H9 (cell line): Measurements from ENCODE around the gene CCDC70. TPM values are rescaled to one million over a fixed set of nuclear protein-coding genes. Genes with fewer than 3 reads are reported as not detected.

Source experiments
- DNase-seq: peaks from one replicate; pipeline ENCODE4 v3.0.0-alpha.2; 2017
- H2AFZ ChIP-seq: one replicate; pipeline ENCODE4 v1.6.1; 2013; ENCODE audit warnings: mild to moderate bottlenecking, low read length, control low read depth, moderate library complexity
- H2AK5ac ChIP-seq: 2 replicates; pipeline ENCODE4 v1.6.1; 2013; ENCODE audit warnings: low read length, control low read depth, mixed read lengths; ENCODE audit not compliant: insufficient read length
- H2BK120ac ChIP-seq: one replicate; pipeline ENCODE4 v1.6.1; 2013; ENCODE audit warnings: low read depth, mild to moderate bottlenecking, low read length, control low read depth, inconsistent platforms; ENCODE audit not compliant: poor library complexity, severe bottlenecking
- H2BK12ac ChIP-seq: 2 replicates; pipeline ENCODE4 v1.6.1; 2013; ENCODE audit warnings: low read length, control low read depth, mixed read lengths, low read depth; ENCODE audit not compliant: insufficient read length
- H2BK15ac ChIP-seq: 2 replicates; pipeline ENCODE4 v1.6.1; 2013; ENCODE audit warnings: low read depth, low read length, control low read depth
- H2BK20ac ChIP-seq: one replicate; pipeline ENCODE4 v1.6.1; 2013; ENCODE audit warnings: low read depth, mild to moderate bottlenecking, low read length, control low read depth, inconsistent platforms; ENCODE audit not compliant: poor library complexity, severe bottlenecking
- H2BK5ac ChIP-seq: 2 replicates; pipeline ENCODE4 v1.6.1; 2013; ENCODE audit warnings: low read length, control low read depth, mixed read lengths; ENCODE audit not compliant: insufficient read length
- H3K14ac ChIP-seq: 2 replicates; pipeline ENCODE4 v1.6.1; 2013; ENCODE audit warnings: low read length, control low read depth; ENCODE audit not compliant: insufficient read depth
- H3K18ac ChIP-seq: 2 replicates; pipeline ENCODE4 v1.6.1; 2013; ENCODE audit warnings: low read depth, mild to moderate bottlenecking, mixed read lengths, low read length, control low read depth; ENCODE audit not compliant: insufficient read length
- H3K23ac ChIP-seq: 2 replicates; pipeline ENCODE4 v1.6.1; 2013; ENCODE audit warnings: low read length, control low read depth, mixed read lengths, low read depth; ENCODE audit not compliant: insufficient read length
- H3K23me2 ChIP-seq: 2 replicates; pipeline ENCODE4 v1.6.1; 2013; ENCODE audit warnings: low read depth, mild to moderate bottlenecking, mixed read lengths, low read length, control low read depth; ENCODE audit not compliant: insufficient read length, poor library complexity, severe bottlenecking
- H3K27ac ChIP-seq: 2 replicates; pipeline ENCODE4 v1.5.1; 2013; ENCODE audit warnings: low read length, control low read depth, mixed read lengths, low read depth; ENCODE audit not compliant: insufficient read length
- H3K27me3 ChIP-seq: 2 replicates; pipeline ENCODE4 v1.6.1; 2013; ENCODE audit warnings: low read length, control low read depth, inconsistent platforms; ENCODE audit not compliant: insufficient read depth
- H3K4ac ChIP-seq: 2 replicates; pipeline ENCODE4 v1.6.1; 2013; ENCODE audit warnings: low read depth, mild to moderate bottlenecking, control low read depth, inconsistent platforms, low read length, moderate library complexity
- H3K4me1 ChIP-seq: 2 replicates; pipeline ENCODE4 v1.6.1; 2013; ENCODE audit warnings: low read length, control low read depth, inconsistent platforms; ENCODE audit not compliant: insufficient read depth
- H3K4me2 ChIP-seq: 2 replicates; pipeline ENCODE4 v1.6.1; 2013; ENCODE audit warnings: low read length, control low read depth, mixed read lengths; ENCODE audit not compliant: insufficient read length, insufficient read depth
- H3K56ac ChIP-seq: 2 replicates; pipeline ENCODE4 v1.6.1; 2013; ENCODE audit warnings: low read depth, mild to moderate bottlenecking, mixed read lengths, low read length, control low read depth; ENCODE audit not compliant: insufficient read length
- H3K79me1 ChIP-seq: 2 replicates; pipeline ENCODE4 v1.6.1; 2013; ENCODE audit warnings: low read depth, mild to moderate bottlenecking, moderate library complexity, low read length, control low read depth, inconsistent platforms; ENCODE audit not compliant: insufficient read depth, poor library complexity, severe bottlenecking
- H3K79me2 ChIP-seq: 2 replicates; pipeline ENCODE4 v1.6.1; 2013; ENCODE audit warnings: low read length, control low read depth, inconsistent platforms; ENCODE audit not compliant: insufficient read depth
- H3K9ac ChIP-seq: 2 replicates; pipeline ENCODE4 v1.6.1; 2013; ENCODE audit warnings: low read length, control low read depth, mixed read lengths; ENCODE audit not compliant: insufficient read length; ENCODE audit errors: extremely low read depth
- H3K9me3 ChIP-seq: one replicate; pipeline ENCODE4 v1.6.1; 2013; ENCODE audit warnings: low read depth, low read length, inconsistent platforms; ENCODE audit not compliant: control insufficient read depth
- H3T11ph ChIP-seq: one replicate; pipeline ENCODE4 v1.6.1; 2013; ENCODE audit warnings: mild to moderate bottlenecking, low read length, control low read depth, inconsistent platforms
- H4K20me1 ChIP-seq: one replicate; pipeline ENCODE4 v1.6.1; 2013; ENCODE audit not compliant: control insufficient read depth, insufficient read length, insufficient read depth
- H4K5ac ChIP-seq: 2 replicates; pipeline ENCODE4 v1.6.1; 2013; ENCODE audit warnings: low read depth, mild to moderate bottlenecking, mixed read lengths, low read length, control low read depth; ENCODE audit not compliant: insufficient read length
- H4K8ac ChIP-seq: replicated peaks from 2 replicates; pipeline ENCODE4 v1.6.1; 2013; ENCODE audit warnings: low read length, control low read depth, mixed read lengths, low read depth; ENCODE audit not compliant: insufficient read length
- H4K91ac ChIP-seq: 2 replicates; pipeline ENCODE4 v1.6.1; 2013; ENCODE audit warnings: low read depth, mild to moderate bottlenecking, moderate library complexity, mixed read lengths, low read length, control low read depth; ENCODE audit not compliant: insufficient read length
- H3K27ac Mint-ChIP-seq, 3 experiments: 2 replicates in 2 of 3; 3 replicates in 1 of 3; pipeline ENCODE4 v1.8.0; 2020 to 2021; ENCODE audit warnings: mixed read lengths in 3 of 3, mild to moderate bottlenecking in 1 of 3, moderate library complexity in 1 of 3
- H3K27me3 Mint-ChIP-seq: 2 replicates; pipeline ENCODE4 v1.8.0; 2021; ENCODE audit warnings: low read depth, mild to moderate bottlenecking, moderate library complexity, mixed read lengths
- H3K36me3 Mint-ChIP-seq, 3 experiments: 2 replicates in 2 of 3; 3 replicates in 1 of 3; pipeline ENCODE4 v1.8.0; 2020 to 2021; ENCODE audit warnings: low read depth in 3 of 3, mixed read lengths in 3 of 3; ENCODE audit not compliant: insufficient read depth in 1 of 3
- H3K4me1 Mint-ChIP-seq, 2 experiments: 2 replicates each; pipeline ENCODE4 v1.8.0; 2020; ENCODE audit warnings: mixed read lengths in 2 of 2
- H3K4me3 Mint-ChIP-seq, 2 experiments: 2 replicates in 1 of 2; 3 replicates in 1 of 2; pipeline ENCODE4 v1.8.0; 2020 to 2021; ENCODE audit warnings: mild to moderate bottlenecking in 2 of 2, mixed read lengths in 2 of 2, moderate library complexity in 1 of 2
- H3K9me3 Mint-ChIP-seq, 2 experiments: 2 replicates in 1 of 2; 3 replicates in 1 of 2; pipeline ENCODE4 v1.8.0; 2020; ENCODE audit warnings: mild to moderate bottlenecking in 2 of 2, mixed read lengths in 2 of 2, moderate library complexity in 1 of 2
- CTCF ChIP-seq: fragments of 200-600 bp; sonication (generic); conservative IDR thresholded peaks from 3 replicates; pipeline ENCODE4 v1.8.0; 2021; ENCODE audit warnings: antibody characterized with exemption, mild to moderate bottlenecking
- WGBS: extraction: QIAGEN DNeasy Blood & Tissue Kit; methylation state at CpG from one replicate; pipeline ENCODE4 v1.1.7; 2013; ENCODE audit warnings: missing lambda C conversion rate, low lambda C conversion rate, mixed read lengths; ENCODE audit not compliant: insufficient read length; ENCODE audit errors: extremely low coverage; 5-methylcytosine and 5-hydroxymethylcytosine counted together
- total RNA-seq: library from RNA; stranded (reverse); gene quantifications from 2 replicates; pipeline ENCODE4 v1.2.1, GENCODE V29; 2021

CCDC70 gene
- total RNA-seq, 1 experiment from 2014 or later = not detected

GRCh38 chr13:51902776-51903175, 41.0 kb downstream of the CCDC70 start:
- no peak overlapping the region for H3K23ac ChIP-seq
- H4K91ac ChIP-seq = no peak overlapping the region
- H3K27ac Mint-ChIP-seq = no peak overlapping the region; a peak in 1 of 7 replicates
- no peak overlapping the region for H2BK120ac ChIP-seq
- no peaks in the 10 kb centered on the region for H3K27me3 Mint-ChIP-seq
- no peak overlapping the region for H4K5ac ChIP-seq
- H3K4me1 ChIP-seq = no peaks in the 10 kb centered on the region
- no peak overlapping the region for H2AFZ ChIP-seq
- H3K79me1 ChIP-seq = no peaks in the 10 kb centered on the region
- no peak for DNase-seq
- H3K23me2 ChIP-seq = no peaks in the 10 kb centered on the region
- no peak overlapping the region for H2BK12ac ChIP-seq
- H3K18ac ChIP-seq = no peak overlapping the region
- no peak overlapping the region for H2BK20ac ChIP-seq
- H2BK5ac ChIP-seq = no peak overlapping the region
- H3K4me3 Mint-ChIP-seq = no peak overlapping the region
- H4K20me1 ChIP-seq = no peaks in the 10 kb centered on the region
- H3K79me2 ChIP-seq = no peaks in the 10 kb centered on the region
- peaks cover 13 to 21% of the 10 kb centered on the region in 2 experiments for H3K4me1 Mint-ChIP-seq
- H3K14ac ChIP-seq = no peak overlapping the region
- H2BK15ac ChIP-seq = no peak overlapping the region
- no peak overlapping the region for H3K56ac ChIP-seq
- H3K4ac ChIP-seq = no peak overlapping the region
- no peak overlapping the region for H2AK5ac ChIP-seq
- no peak overlapping the region for H3T11ph ChIP-seq
- H3K36me3 Mint-ChIP-seq = no peaks in the 10 kb centered on the region
- no peak overlapping the region for H3K4me2 ChIP-seq
- H4K8ac ChIP-seq = no peak overlapping the region
- H3K27ac ChIP-seq = no peak overlapping the region
- no peaks in the 10 kb centered on the region for H3K9me3 Mint-ChIP-seq
- WGBS = no CpG with 5 or more reads among the region's 4 CpGs
- no peak for TF ChIP-seq CTCF
- no peak overlapping the region for H3K9ac ChIP-seq
- no peaks in the 10 kb centered on the region for H3K9me3 ChIP-seq
- H3K27me3 ChIP-seq = no peaks in the 10 kb centered on the region
